Right lung (tissue), 5 donors: ENCODE results near the gene OTOG. TPM values are rescaled to one million over a fixed set of nuclear protein-coding genes. Genes with fewer than 3 reads are reported as not detected.

Experiments
- DNase-seq, 2 donors: peaks; one replicate each; pipeline ENCODE4 v3.0.0-alpha.2; 2013
- polyA plus RNA-seq, 5 donors: library from polyadenylated mRNA; unstranded; fragments of 120-200 nt; gene quantifications; one replicate each; pipeline versions ENCODE4 v1.2.1 to v1.2.3, GENCODE V29; 2013; ENCODE audit warnings: inconsistent platforms in 1 of 5, low replicate concordance in 1 of 5; ENCODE audit not compliant: insufficient read length in 5 of 5, insufficient read depth in 1 of 5

Gene OTOG
- polyA plus RNA-seq, 5 donors: 0.06 to 0.24 (median 0.14) TPM

- DNase-seq: no peak
Observed at GRCh38 chr11:17541330-17541885, 5.7 kb upstream of the OTOG start.

GRCh38 chr11:17542249-17542648 lies 4.8 kb upstream of the OTOG start:
- no peak for DNase-seq

GRCh38 chr11:17543041-17543440 lies 4.0 kb upstream of the OTOG start:
- DNase-seq: no peak

- DNase-seq: no peak
Observed at GRCh38 chr11:17543574-17544180, 3.4 kb upstream of the OTOG start.

- DNase-seq: no peak
Observed at GRCh38 chr11:17544181-17544622, 2.9 kb upstream of the OTOG start, which contains the start of gene USH1C. Gene USH1C (minus strand): TSS chr11:17544416. CDS start chr11:17544307, 109 bp downstream.

- no peak for DNase-seq
Observed at GRCh38 chr11:17546240-17546639, 819 bp upstream of the OTOG start.

- DNase-seq: no peak
Observed at GRCh38 chr11:17547932-17548331, 873 bp downstream of the OTOG start.

GRCh38 chr11:17548444-17548843 lies 1.4 kb downstream of the OTOG start:
- DNase-seq: no peak

- no peak for DNase-seq
Observed at GRCh38 chr11:17550450-17551346, 3.6 kb downstream of the OTOG start.

GRCh38 chr11:17551347-17552040 lies 4.4 kb downstream of the OTOG start:
- DNase-seq: no peak

- no peak for DNase-seq
Observed at GRCh38 chr11:17552041-17552355, 4.9 kb downstream of the OTOG start.

GRCh38 chr11:17552392-17553248 lies 5.6 kb downstream of the OTOG start:
- no peak for DNase-seq

- no peak for DNase-seq
Observed at GRCh38 chr11:17553249-17553546, 6.1 kb downstream of the OTOG start.

- DNase-seq: no peak
Observed at GRCh38 chr11:17554487-17554886, 7.4 kb downstream of the OTOG start.

- DNase-seq: no peak
Observed at GRCh38 chr11:17556999-17557398, 9.9 kb downstream of the OTOG start.

- no peak for DNase-seq
Observed at GRCh38 chr11:17558025-17558780, 11.1 kb downstream of the OTOG start.

- DNase-seq: no peak
Observed at GRCh38 chr11:17558916-17559315, 11.9 kb downstream of the OTOG start.

GRCh38 chr11:17559341-17560087 lies 12.5 kb downstream of the OTOG start:
- DNase-seq: no peak

GRCh38 chr11:17560281-17561110 lies 13.4 kb downstream of the OTOG start:
- DNase-seq: no peak
